GM12892 (cell line): Measurements from ENCODE around the gene MIOX.
A peak's percentile ranks its signal among the peaks of the same experiment; 100 is the strongest.

ENCODE experiments used
- DNase-seq: peaks from one replicate; pipeline ENCODE4 v3.0.0; 2011; ENCODE audit not compliant: insufficient read length
- FAIRE-seq: peaks from 2 replicates; lab custom pipeline; 2011; peaks lifted over from hg19 to GRCh38; lab: Jason Lieb, UNC
- POLR2A ChIP-seq: IDR thresholded peaks from 2 replicates; pipeline ENCODE4 v1.6.1; 2011; ENCODE audit warnings: low read depth, low read length, control low read depth
- POLR2AphosphoS5 ChIP-seq: IDR thresholded peaks from 2 replicates; pipeline ENCODE4 v1.6.1; 2011; ENCODE audit warnings: low read depth, low read length, control low read depth
- TAF1 ChIP-seq: IDR thresholded peaks from 2 replicates; pipeline ENCODE4 v1.6.1; 2011; ENCODE audit warnings: low read depth, mild to moderate bottlenecking, control low read depth, low read length, borderline replicate concordance

The MIOX gene

GRCh38 chr22:50488006-50488677 lies 1.5 kb downstream of the MIOX start:
- DNase-seq (no peak), FAIRE-seq (no peak)
- no peak for TF ChIP-seq POLR2AphosphoS5
- TF ChIP-seq TAF1, result no peak

DNA sequence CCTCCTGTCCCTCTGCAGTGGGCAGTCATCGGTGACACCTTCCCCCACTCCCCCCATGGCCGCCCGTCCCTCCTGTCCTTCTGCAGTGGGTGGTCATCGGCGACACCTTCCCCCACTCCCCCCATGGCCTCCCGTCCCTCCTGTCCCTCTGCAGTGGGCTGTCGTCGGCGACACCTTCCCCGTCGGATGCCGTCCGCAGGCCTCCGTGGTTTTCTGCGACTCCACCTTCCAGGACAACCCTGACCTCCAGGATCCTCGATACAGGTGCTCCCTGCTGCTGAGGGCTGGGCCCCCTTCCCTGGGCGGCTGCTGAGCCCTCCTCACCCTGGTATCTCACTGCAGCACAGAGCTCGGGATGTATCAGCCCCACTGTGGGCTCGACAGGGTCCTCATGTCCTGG lies 2.2 kb downstream of the MIOX start:
- FAIRE-seq (no peak), DNase-seq (no peak)
- TF ChIP-seq POLR2A (no peak), TAF1 (no peak)

GRCh38 chr22:50489363-50490243 lies 2.9 kb downstream of the MIOX start:
- no peak for TF ChIP-seq POLR2A
- DNase-seq (no peak), FAIRE-seq (no peak)

DNA sequence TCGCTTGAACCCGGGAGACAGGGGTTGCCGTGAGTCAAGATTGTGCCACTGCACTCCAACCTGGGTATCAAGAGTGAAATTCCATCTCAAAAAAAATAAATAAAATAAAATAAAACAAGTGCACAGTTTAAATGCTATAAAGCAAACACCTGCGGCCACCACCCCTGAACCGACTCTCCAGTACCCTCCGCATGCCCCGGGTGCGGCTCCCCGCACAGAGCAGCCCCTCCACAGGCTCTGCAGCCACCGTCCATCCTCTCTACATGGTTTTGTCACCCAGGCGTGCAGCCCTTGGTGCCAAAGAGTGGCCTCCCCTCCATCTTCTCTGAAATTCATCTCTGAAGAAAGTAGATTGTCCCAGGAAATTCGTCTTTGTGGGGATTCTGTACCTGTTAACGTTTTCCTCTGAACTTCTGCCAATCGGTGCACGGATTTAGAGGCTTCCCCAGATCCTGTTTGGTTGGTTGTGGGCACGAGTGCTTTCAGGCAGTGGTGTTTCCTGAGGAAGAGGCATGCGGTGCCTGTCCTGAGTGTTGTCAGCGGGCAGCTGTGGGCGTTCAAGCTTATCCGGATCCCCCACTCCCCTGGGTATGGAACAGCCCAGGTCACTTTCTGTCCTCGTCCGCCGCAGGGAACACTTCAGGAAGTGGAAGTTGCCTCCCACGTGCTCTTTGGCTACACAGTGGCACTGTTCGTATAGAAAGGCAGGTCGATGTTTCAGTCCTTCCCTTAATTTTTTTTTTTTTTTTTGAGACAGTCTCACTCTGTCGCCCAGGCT lies 4.1 kb downstream of the MIOX start:
- FAIRE-seq (no peak), DNase-seq (no peak)
- no peak for TF ChIP-seq TAF1
- no peak for TF ChIP-seq POLR2A
- TF ChIP-seq POLR2AphosphoS5, result no peak

DNA sequence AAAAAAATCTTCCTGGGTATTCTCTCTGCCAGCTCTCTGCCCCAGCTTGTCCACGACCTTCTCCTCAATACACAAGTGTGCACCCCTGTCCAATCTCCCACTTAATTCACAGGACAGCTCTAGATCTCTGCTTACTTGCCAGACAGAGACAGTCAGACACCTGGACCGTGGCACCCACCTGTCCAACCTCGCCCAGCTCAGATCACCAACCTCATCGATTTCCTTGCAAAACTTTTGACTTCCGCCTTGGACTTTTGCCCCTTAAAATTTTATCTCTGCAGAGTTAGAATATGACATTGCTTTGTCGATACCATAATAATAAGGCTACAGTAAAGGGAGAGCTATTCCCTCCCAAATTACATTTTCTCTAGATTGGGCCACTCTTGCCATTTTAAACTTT lies 10.4 kb downstream of the MIOX start:
- DNase-seq (no peak), FAIRE-seq (no peak)
- TF ChIP-seq POLR2AphosphoS5, result no peak
- TF ChIP-seq POLR2A, result no peak
- no peak for TF ChIP-seq TAF1

DNA sequence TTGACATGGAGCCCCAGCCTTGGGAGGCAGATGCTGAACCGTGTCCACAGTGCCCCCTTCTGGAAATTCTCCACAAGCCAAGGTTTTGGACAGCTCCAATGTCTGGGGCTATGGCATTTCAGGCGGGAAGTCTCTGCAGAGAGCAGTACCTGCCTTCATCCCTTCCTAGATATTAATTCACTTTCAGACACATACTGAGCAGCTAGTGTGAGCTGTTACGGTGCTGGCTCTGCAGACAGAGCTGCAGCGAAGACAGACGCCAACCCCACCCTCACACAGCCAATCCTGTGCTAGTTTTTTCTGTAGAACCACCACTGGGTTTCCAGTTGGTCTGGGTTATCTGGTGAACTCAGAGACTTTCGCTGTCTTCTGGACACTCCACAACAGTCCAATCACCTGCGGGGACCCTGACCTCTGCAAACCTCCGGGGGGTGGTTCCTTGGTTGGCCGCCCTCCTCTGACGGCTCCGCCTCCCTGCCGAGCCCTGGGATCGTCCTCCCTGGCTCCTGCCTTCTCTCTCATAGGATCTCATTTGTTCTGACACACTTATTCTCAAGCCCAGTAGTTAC lies 11.7 kb downstream of the MIOX start:
- no peak for TF ChIP-seq POLR2AphosphoS5
- no peak for TF ChIP-seq TAF1
- no peak for TF ChIP-seq POLR2A
- FAIRE-seq (peak; percentile 61), DNase-seq (no peak)

GRCh38 chr22:50500452-50500851 lies 13.8 kb downstream of the MIOX start:
- FAIRE-seq (no peak), DNase-seq (no peak)
- TF ChIP-seq POLR2A (no peak), POLR2AphosphoS5 (no peak), TAF1 (no peak)

- DNase-seq (no peak), FAIRE-seq (no peak)
- no peak for TF ChIP-seq TAF1
Measured at GRCh38 chr22:50502096-50502495, 15.4 kb downstream of the MIOX start.

- FAIRE-seq, result no peak
Measured at GRCh38 chr22:50502628-50503474, 16.2 kb downstream of the MIOX start.

GRCh38 chr22:50503475-50504145 lies 17.0 kb downstream of the MIOX start:
- no peak for DNase-seq
- FAIRE-seq, result no peak
- TF ChIP-seq POLR2AphosphoS5 (no peak), POLR2A (no peak), TAF1 (no peak)

More at GRCh38 chr22:50502628-50503474, 16.2 kb downstream of the MIOX start:
- TF ChIP-seq POLR2A (no peak), POLR2AphosphoS5 (no peak), TAF1 (no peak)
- DNase-seq, result no peak
